Trophoblast cell (in vitro differentiated cells and primary cell): ENCODE data around the gene NLGN4Y.

Source experiments
- DNase-seq, 2 donors: peaks; one replicate each; pipeline ENCODE4 v3.0.0-alpha.2; 2016
- H2AFZ ChIP-seq: 2 replicates; pipeline ENCODE4 v1.6.1; 2013; ENCODE audit warnings: low read length, moderate library complexity, mild to moderate bottlenecking; ENCODE audit not compliant: insufficient read depth, poor library complexity
- H2AK5ac ChIP-seq: 2 replicates; pipeline ENCODE4 v1.6.1; 2013; ENCODE audit warnings: mild to moderate bottlenecking, low read length
- H2BK120ac ChIP-seq: 2 replicates; pipeline ENCODE4 v1.6.1; 2013; ENCODE audit warnings: low read length, mild to moderate bottlenecking, moderate library complexity; ENCODE audit not compliant: insufficient read depth, poor library complexity
- H2BK12ac ChIP-seq: 2 replicates; pipeline ENCODE4 v1.6.1; 2013; ENCODE audit warnings: mild to moderate bottlenecking, low read length, moderate library complexity
- H2BK5ac ChIP-seq: 2 replicates; pipeline ENCODE4 v1.6.1; 2013; ENCODE audit warnings: low read length, low read depth, moderate library complexity, mild to moderate bottlenecking; ENCODE audit not compliant: poor library complexity
- H3K14ac ChIP-seq: 2 replicates; pipeline ENCODE4 v1.6.1; 2013; ENCODE audit warnings: mild to moderate bottlenecking, low read length
- H3K18ac ChIP-seq: 2 replicates; pipeline ENCODE4 v1.6.1; 2013; ENCODE audit warnings: mild to moderate bottlenecking, low read length
- H3K23ac ChIP-seq: 2 replicates; pipeline ENCODE4 v1.6.1; 2013; ENCODE audit warnings: low read length
- H3K27ac ChIP-seq: 2 replicates; pipeline ENCODE4 v1.5.1; 2013; ENCODE audit warnings: low read depth, mild to moderate bottlenecking, inconsistent platforms, low read length, moderate library complexity
- H3K27me3 ChIP-seq: 2 replicates; pipeline ENCODE4 v1.6.1; 2013; ENCODE audit warnings: inconsistent platforms, mild to moderate bottlenecking, low read length, moderate library complexity; ENCODE audit not compliant: insufficient read depth
- H3K36me3 ChIP-seq, 2 experiments: 1 replicate in 1 of 2; 2 replicates in 1 of 2; pipeline ENCODE4 v1.6.1; 2013; ENCODE audit warnings: low read length in 2 of 2, mild to moderate bottlenecking in 2 of 2, moderate library complexity in 1 of 2; ENCODE audit not compliant: insufficient read depth in 2 of 2, control insufficient read depth in 1 of 2
- H3K4ac ChIP-seq: 2 replicates; pipeline ENCODE4 v1.6.1; 2013; ENCODE audit warnings: low read depth, mild to moderate bottlenecking, low read length, moderate library complexity
- H3K4me1 ChIP-seq, 2 experiments: 1 replicate in 1 of 2; 2 replicates in 1 of 2; pipeline ENCODE4 v1.6.1; 2013; ENCODE audit warnings: low read length in 2 of 2, mild to moderate bottlenecking in 2 of 2, moderate library complexity in 1 of 2; ENCODE audit not compliant: insufficient read depth in 2 of 2, control insufficient read depth in 1 of 2
- H3K4me2 ChIP-seq: 2 replicates; pipeline ENCODE4 v1.6.1; 2013; ENCODE audit warnings: inconsistent platforms, mild to moderate bottlenecking, low read length, moderate library complexity
- H3K4me3 ChIP-seq: 2 replicates; pipeline ENCODE4 v1.5.1; 2013; ENCODE audit warnings: mild to moderate bottlenecking, low read depth, low read length, inconsistent platforms
- H3K79me1 ChIP-seq: one replicate; pipeline ENCODE4 v1.6.1; 2013; ENCODE audit warnings: low read length
- H3K79me2 ChIP-seq: 2 replicates; pipeline ENCODE4 v1.6.1; 2013; ENCODE audit warnings: low read length, mild to moderate bottlenecking; ENCODE audit not compliant: control insufficient read depth, insufficient read depth, poor library complexity
- H3K9ac ChIP-seq: 2 replicates; pipeline ENCODE4 v1.6.1; 2013; ENCODE audit warnings: mild to moderate bottlenecking, low read length
- H3K9me3 ChIP-seq: 2 replicates; pipeline ENCODE4 v1.6.1; 2013; ENCODE audit warnings: low read depth, mild to moderate bottlenecking, control low read depth, inconsistent platforms, low read length; ENCODE audit not compliant: insufficient read depth
- H4K12ac ChIP-seq: 2 replicates; pipeline ENCODE4 v1.6.1; 2013; ENCODE audit warnings: low read depth, mild to moderate bottlenecking, low read length, moderate library complexity
- H4K8ac ChIP-seq: 2 replicates; pipeline ENCODE4 v1.6.1; 2013; ENCODE audit warnings: low read depth, mild to moderate bottlenecking, low read length, moderate library complexity
- H4K91ac ChIP-seq: one replicate; pipeline ENCODE4 v1.6.1; 2013; ENCODE audit warnings: low read depth, mild to moderate bottlenecking, low read length, moderate library complexity
- WGBS: extraction: QIAGEN DNeasy Blood & Tissue Kit; methylation state at CpG from one replicate; pipeline ENCODE4 v1.1.7; 2013; ENCODE audit warnings: missing lambda C conversion rate; ENCODE audit not compliant: insufficient read length, insufficient coverage; ENCODE audit errors: extremely low coverage; 5-methylcytosine and 5-hydroxymethylcytosine counted together

The NLGN4Y gene

GRCh38 chrY:14586725-14587124 lies 62.4 kb downstream of the NLGN4Y start:
- Histone ChIP-seq H3K4ac (no peak overlapping the region), H3K14ac (no peak overlapping the region), H3K4me3 (no peak overlapping the region), H2BK12ac (no peak overlapping the region), H3K36me3 (peaks cover 5 to 10% of the 10 kb centered on the region in 2 experiments), H3K9me3 (no peaks in the 10 kb centered on the region), H4K91ac (no peak overlapping the region), H4K8ac (no peak overlapping the region), H2BK5ac (no peak overlapping the region), H3K18ac (no peak overlapping the region), H3K27ac (no peak overlapping the region), H3K23ac (no peak overlapping the region), H2AFZ (no peak overlapping the region), H3K9ac (no peak overlapping the region), H4K12ac (no peak overlapping the region), H3K27me3 (no peaks in the 10 kb centered on the region), H2BK120ac (no peak overlapping the region), H3K79me2 (no peaks in the 10 kb centered on the region), H3K4me2 (no peak overlapping the region), H3K79me1 (no peaks in the 10 kb centered on the region), H2AK5ac (no peak overlapping the region), H3K4me1 (no peaks in the 10 kb centered on the region)
- DNase-seq, result no peak
- no CpG with 5 or more reads among the region's 4 CpGs for WGBS

- H2BK12ac ChIP-seq, result no peak overlapping the region
- H3K4ac ChIP-seq, result no peak overlapping the region
- H3K9me3 ChIP-seq, result no peaks in the 10 kb centered on the region
- H3K9ac ChIP-seq, result no peak overlapping the region
- no peak overlapping the region for H3K4me2 ChIP-seq
- no peak overlapping the region for H3K4me3 ChIP-seq
- H3K23ac ChIP-seq, result no peak overlapping the region
- H2BK120ac ChIP-seq, result no peak overlapping the region
- no peak overlapping the region for H3K27ac ChIP-seq
- no peak overlapping the region for H3K18ac ChIP-seq
- no peak overlapping the region for H2AK5ac ChIP-seq
- WGBS, result no CpG with 5 or more reads among the region's 11 CpGs
- H2BK5ac ChIP-seq, result no peak overlapping the region
- H3K36me3 ChIP-seq, result peaks cover 0 to 2% of the 10 kb centered on the region in 2 experiments
- H3K27me3 ChIP-seq, result no peaks in the 10 kb centered on the region
- no peak overlapping the region for H3K14ac ChIP-seq
- no peak overlapping the region for H4K12ac ChIP-seq
- no peaks in the 10 kb centered on the region for H3K79me2 ChIP-seq
- H3K79me1 ChIP-seq, result no peaks in the 10 kb centered on the region
- DNase-seq, result no peak
- H3K4me1 ChIP-seq, result no peaks in the 10 kb centered on the region
- no peak overlapping the region for H4K8ac ChIP-seq
- no peak overlapping the region for H2AFZ ChIP-seq
- H4K91ac ChIP-seq, result no peak overlapping the region
Measured at GRCh38 chrY:14601372-14601771, 77.0 kb downstream of the NLGN4Y start.

GRCh38 chrY:14617625-14618024 lies 93.3 kb downstream of the NLGN4Y start:
- Histone ChIP-seq H2BK5ac (no peak overlapping the region), H3K4me2 (no peak overlapping the region)

GRCh38 chrY:14618513-14618912 lies 94.2 kb downstream of the NLGN4Y start:
- H3K4me1 ChIP-seq, result no peaks in the 10 kb centered on the region
- no peaks in the 10 kb centered on the region for H3K79me2 ChIP-seq
- peaks cover 2 to 5% of the 10 kb centered on the region in 2 experiments for H3K36me3 ChIP-seq
- no peak overlapping the region for H3K14ac ChIP-seq
- H3K4me3 ChIP-seq, result no peak overlapping the region
- H3K9ac ChIP-seq, result no peak overlapping the region
- H3K9me3 ChIP-seq, result no peaks in the 10 kb centered on the region
- no peak overlapping the region for H2BK5ac ChIP-seq
- no peaks in the 10 kb centered on the region for H3K79me1 ChIP-seq
- H2AFZ ChIP-seq, result no peak overlapping the region
- no peak for DNase-seq
- H3K4ac ChIP-seq, result no peak overlapping the region
- H2AK5ac ChIP-seq, result no peak overlapping the region
- H4K91ac ChIP-seq, result no peak overlapping the region
- no peak overlapping the region for H3K23ac ChIP-seq
- no peaks in the 10 kb centered on the region for H3K27me3 ChIP-seq
- H4K12ac ChIP-seq, result no peak overlapping the region
- no peak overlapping the region for H3K18ac ChIP-seq
- no peak overlapping the region for H3K4me2 ChIP-seq
- H2BK12ac ChIP-seq, result no peak overlapping the region
- no peak overlapping the region for H4K8ac ChIP-seq
- no peak overlapping the region for H3K27ac ChIP-seq
- WGBS, result no CpG with 5 or more reads among the region's 2 CpGs
- no peak overlapping the region for H2BK120ac ChIP-seq

More at GRCh38 chrY:14617625-14618024, 93.3 kb downstream of the NLGN4Y start:
- H3K27ac ChIP-seq, result no peak overlapping the region
- H3K18ac ChIP-seq, result no peak overlapping the region
- H2BK12ac ChIP-seq, result no peak overlapping the region
- H4K12ac ChIP-seq, result no peak overlapping the region
- H2AFZ ChIP-seq, result no peak overlapping the region
- no peak overlapping the region for H4K91ac ChIP-seq
- H3K79me2 ChIP-seq, result no peaks in the 10 kb centered on the region
- no peak overlapping the region for H2BK120ac ChIP-seq
- H3K4ac ChIP-seq, result no peak overlapping the region
- no peak overlapping the region for H3K23ac ChIP-seq
- H3K9ac ChIP-seq, result no peak overlapping the region
- no peaks in the 10 kb centered on the region for H3K4me1 ChIP-seq
- peaks cover 7 to 10% of the 10 kb centered on the region in 2 experiments for H3K36me3 ChIP-seq
- no peak overlapping the region for H2AK5ac ChIP-seq
- no peaks in the 10 kb centered on the region for H3K9me3 ChIP-seq
- H3K4me3 ChIP-seq, result no peak overlapping the region
- H3K27me3 ChIP-seq, result no peaks in the 10 kb centered on the region
- no peaks in the 10 kb centered on the region for H3K79me1 ChIP-seq
- H3K14ac ChIP-seq, result no peak overlapping the region
- no peak for DNase-seq
- no CpG with 5 or more reads among the region's 1 CpG for WGBS
- H4K8ac ChIP-seq, result no peak overlapping the region
